ENCODE measurements around the gene CEP192. TPM values are rescaled to one million over a fixed set of nuclear protein-coding genes. Genes with fewer than 3 reads are reported as not detected.

CEP192 gene
- total RNA-seq, 4 donors from 2014 or later = 21.9 to 44.6 (median 36.9) TPM

DNA sequence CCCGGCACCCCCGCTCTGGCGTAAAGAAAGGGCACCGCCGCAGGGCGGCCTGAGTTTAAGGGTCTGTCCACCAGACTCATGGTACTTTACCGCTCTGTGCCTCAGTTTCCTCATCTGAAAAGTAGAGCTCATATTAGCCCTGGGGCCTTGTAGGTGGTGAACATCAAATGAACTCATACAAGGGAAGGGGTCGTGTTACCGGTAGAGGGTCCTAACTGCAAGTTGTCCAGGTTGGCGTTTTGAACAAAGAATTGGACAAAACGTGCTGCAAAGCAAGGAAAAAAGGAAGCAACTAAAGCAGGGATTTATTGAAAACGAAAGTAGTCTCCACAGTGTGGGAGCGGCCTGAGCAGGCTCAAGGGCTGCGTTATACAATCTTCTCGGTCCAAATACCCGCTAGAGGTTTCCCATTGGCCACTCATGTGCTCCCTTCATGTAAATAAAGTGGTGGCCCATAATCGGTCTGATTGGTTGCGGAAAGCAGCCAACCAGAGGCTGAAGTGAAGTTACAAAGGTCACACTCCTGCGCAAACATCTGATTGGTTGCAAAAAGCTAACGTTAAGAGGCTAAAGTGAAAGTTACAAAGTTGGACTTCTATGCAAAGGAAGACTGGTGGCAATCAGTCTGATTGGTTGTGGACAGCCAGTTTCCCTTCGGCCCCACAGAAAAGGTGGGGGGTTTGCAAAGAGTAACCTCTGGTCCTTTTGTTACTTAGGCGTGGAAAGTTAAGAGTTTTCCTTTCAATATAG lies 146.7 kb downstream of the CEP192 start:
- Histone ChIP-seq H3K27me3 (no peaks in the 10 kb centered on the region), H3K4me3 (peak overlapping the region; percentile 60 to 81 (median 80)), H3K36me3 (no peaks in the 10 kb centered on the region), H3K4me1 (peaks cover 0 to 10% (median 0%) of the 10 kb centered on the region in 4 donors), H3K27ac (peak overlapping the region; percentile 72 to 88 (median 79)), H3K9me3 (peaks cover 0 to under 1% (median 0%) of the 10 kb centered on the region in 4 donors)
- TF ChIP-seq POLR2A (IDR thresholded peaks at IDR 0.05) = peak in 1 of 2 donors; percentile 58
- TF ChIP-seq, protein P1, sequence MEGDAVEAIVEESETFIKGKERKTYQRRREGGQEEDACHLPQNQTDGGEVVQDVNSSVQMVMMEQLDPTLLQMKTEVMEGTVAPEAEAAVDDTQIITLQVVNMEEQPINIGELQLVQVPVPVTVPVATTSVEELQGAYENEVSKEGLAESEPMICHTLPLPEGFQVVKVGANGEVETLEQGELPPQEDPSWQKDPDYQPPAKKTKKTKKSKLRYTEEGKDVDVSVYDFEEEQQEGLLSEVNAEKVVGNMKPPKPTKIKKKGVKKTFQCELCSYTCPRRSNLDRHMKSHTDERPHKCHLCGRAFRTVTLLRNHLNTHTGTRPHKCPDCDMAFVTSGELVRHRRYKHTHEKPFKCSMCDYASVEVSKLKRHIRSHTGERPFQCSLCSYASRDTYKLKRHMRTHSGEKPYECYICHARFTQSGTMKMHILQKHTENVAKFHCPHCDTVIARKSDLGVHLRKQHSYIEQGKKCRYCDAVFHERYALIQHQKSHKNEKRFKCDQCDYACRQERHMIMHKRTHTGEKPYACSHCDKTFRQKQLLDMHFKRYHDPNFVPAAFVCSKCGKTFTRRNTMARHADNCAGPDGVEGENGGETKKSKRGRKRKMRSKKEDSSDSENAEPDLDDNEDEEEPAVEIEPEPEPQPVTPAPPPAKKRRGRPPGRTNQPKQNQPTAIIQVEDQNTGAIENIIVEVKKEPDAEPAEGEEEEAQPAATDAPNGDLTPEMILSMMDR (IDR thresholded peaks at IDR 0.05) = no peak
- DNase-seq = peak; percentile 73 to 94 (median 79)

DNA sequence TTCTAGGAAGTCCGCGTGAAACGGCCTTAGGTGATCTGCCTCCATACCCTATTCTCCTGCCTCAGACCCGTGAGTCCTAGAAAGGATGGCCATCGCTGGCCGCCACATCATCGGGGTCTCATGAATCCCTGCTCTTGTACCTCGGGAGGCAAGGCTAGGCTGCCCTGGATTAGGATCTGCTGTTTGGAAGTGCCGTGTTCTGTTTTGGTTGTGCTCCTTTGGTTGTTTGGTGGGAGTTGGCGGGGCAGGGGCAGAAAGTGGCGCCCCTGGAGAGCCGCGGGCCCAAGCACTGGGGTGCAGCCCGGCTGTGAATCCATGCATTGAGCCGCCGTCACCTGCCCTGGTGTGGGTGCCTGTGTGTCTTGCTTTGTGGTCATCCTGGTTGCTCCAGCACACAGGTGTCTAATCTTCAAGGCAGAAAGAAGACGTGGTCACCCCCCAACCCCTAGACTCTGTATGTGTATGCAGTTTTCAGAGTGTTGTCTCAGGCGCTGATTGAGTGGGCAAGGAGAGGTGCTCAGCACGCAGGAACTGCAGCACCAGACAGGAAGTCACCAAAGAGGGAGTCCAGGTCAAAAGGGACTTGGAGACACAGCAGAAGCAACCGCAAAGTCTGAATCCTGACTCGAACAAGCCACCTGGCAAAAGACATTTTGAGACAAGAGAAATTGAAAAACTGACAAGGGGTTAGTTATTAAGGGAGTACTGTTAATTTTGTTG lies 147.4 kb downstream of the CEP192 start:
- TF ChIP-seq POLR2A (IDR thresholded peaks at IDR 0.05) = no peak
- TF ChIP-seq, protein P1 (IDR thresholded peaks at IDR 0.05) = no peak
- peak overlapping the region; percentile 65 to 75 (median 73) for H3K27ac ChIP-seq
- H3K36me3 ChIP-seq = no peaks in the 10 kb centered on the region
- H3K4me1 ChIP-seq = peaks cover 0 to 10% (median 0%) of the 10 kb centered on the region in 4 donors
- DNase-seq = no peak
- peaks cover 0 to 6% (median 2%) of the 10 kb centered on the region in 4 donors for H3K9me3 ChIP-seq
- H3K27me3 ChIP-seq = no peaks in the 10 kb centered on the region
- H3K4me3 ChIP-seq = peak overlapping the region in 3 of 4 donors; percentile 60 to 81 (median 79)

DNA sequence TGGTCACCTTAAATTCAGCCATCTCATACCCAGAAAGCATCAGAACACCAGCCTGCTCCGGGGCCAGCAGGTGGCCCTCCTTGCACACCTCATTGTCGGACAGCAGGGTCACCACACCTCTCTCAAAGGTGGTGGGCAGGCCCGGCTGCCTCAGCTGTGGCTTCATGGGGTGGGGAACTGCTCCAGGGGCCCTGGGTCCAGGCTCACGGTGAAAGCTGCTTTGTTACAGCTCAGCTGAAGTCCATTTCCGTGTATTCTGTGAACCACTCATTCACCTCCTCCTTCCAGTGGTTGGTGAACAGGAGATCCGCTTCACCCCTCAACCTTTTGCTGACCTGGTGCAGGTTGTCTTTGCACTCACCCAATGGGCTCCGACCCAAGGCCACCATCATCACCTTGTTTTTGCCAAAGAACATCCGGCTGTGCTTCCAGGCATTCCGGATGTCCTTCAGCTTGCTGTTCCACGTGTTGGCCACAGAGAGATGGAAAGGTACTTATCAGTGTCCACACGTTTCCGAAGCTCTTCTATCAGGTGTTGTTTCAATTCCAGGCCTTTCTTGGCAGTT lies 148.8 kb downstream of the CEP192 start:
- no peak for TF ChIP-seq POLR2A (IDR thresholded peaks at IDR 0.05)
- TF ChIP-seq, protein P1 (IDR thresholded peaks at IDR 0.05) = peak in 1 of 6 experiments; percentile 25
- Histone ChIP-seq H3K27ac (no peak overlapping the region), H3K4me3 (no peak overlapping the region), H3K4me1 (peaks cover 0 to 10% (median 0%) of the 10 kb centered on the region in 4 donors), H3K9me3 (peaks cover 0 to 19% (median 9%) of the 10 kb centered on the region in 4 donors), H3K36me3 (no peaks in the 10 kb centered on the region), H3K27me3 (no peaks in the 10 kb centered on the region)
- DNase-seq = no peak

GRCh38 chr18:13141209-13141608 lies 150.0 kb downstream of the CEP192 start:
- DNase-seq = no peak
- H3K4me3 ChIP-seq = no peak overlapping the region
- H3K4me1 ChIP-seq = peaks cover 0 to 7% (median 0%) of the 10 kb centered on the region in 4 donors
- H3K27ac ChIP-seq = no peak overlapping the region
- H3K36me3 ChIP-seq = no peaks in the 10 kb centered on the region
- no peak for TF ChIP-seq POLR2A (IDR thresholded peaks at IDR 0.05)
- TF ChIP-seq, protein P1 (IDR thresholded peaks at IDR 0.05) = no peak
- peaks cover 0 to 19% (median 9%) of the 10 kb centered on the region in 4 donors for H3K9me3 ChIP-seq
- H3K27me3 ChIP-seq = no peaks in the 10 kb centered on the region

DNA sequence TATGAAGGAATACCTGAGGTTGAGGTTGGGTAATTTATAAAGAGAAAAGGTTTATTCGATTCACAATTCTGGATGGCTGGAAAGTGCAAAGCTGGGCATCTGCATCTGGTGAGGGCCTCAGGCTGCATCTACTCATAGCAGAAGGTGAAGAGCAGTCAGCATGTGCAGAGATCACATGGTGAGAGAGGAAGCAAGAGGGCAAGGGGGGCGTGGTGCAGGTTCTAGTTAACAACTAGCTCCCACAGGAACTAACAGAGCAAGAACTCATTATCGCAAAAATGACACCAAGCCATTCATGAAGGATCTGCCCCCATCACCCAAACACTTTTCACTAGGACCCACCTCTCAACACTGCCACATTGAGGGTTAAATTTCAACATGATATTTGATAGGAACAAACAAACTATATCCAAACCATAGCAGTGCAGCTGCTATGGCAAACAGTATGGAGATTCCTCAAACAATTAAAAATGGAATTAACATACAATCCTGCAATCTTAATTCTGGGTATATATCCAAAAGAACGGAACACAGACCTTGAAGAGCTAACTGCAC lies 154.6 kb downstream of the CEP192 start:
- Histone ChIP-seq H3K4me3 (no peak overlapping the region), H3K9me3 (peaks cover 0 to 19% (median 9%) of the 10 kb centered on the region in 4 donors), H3K27me3 (no peaks in the 10 kb centered on the region), H3K36me3 (no peaks in the 10 kb centered on the region), H3K4me1 (no peaks in the 10 kb centered on the region), H3K27ac (no peak overlapping the region)
- no peak for DNase-seq
- TF ChIP-seq POLR2A (IDR thresholded peaks at IDR 0.05) = no peak
- TF ChIP-seq, protein P1 (IDR thresholded peaks at IDR 0.05) = no peak
